BLaER1 treated with 17β-estradiol and CSF1 and Interleukin-3, amounts not matched to agents 10 nM and 100 nM (cell line): ENCODE data around the gene GLB1L.

Experiments
- H3K27ac ChIP-seq, 11 experiments: shearing (Covaris generic); formaldehyde crosslinking; 2 replicates each; pipeline ENCODE4 v1.8.1; 2022
- H3K27me3 ChIP-seq, 11 experiments: shearing (Covaris generic); formaldehyde crosslinking; 2 replicates each; pipeline ENCODE4 v1.8.1; 2022
- H3K36me3 ChIP-seq, 11 experiments: shearing (Covaris generic); formaldehyde crosslinking; 2 replicates each; pipeline ENCODE4 v1.8.1; 2022
- H3K4me1 ChIP-seq, 10 experiments: shearing (Covaris generic); formaldehyde crosslinking; 2 replicates each; pipeline ENCODE4 v1.8.1; 2022
- H3K4me2 ChIP-seq, 11 experiments: shearing (Covaris generic); formaldehyde crosslinking; 2 replicates each; pipeline ENCODE4 v1.8.1; 2022
- H3K4me3 ChIP-seq, 10 experiments: shearing (Covaris generic); formaldehyde crosslinking; 2 replicates each; pipeline ENCODE4 v1.8.1; 2022
- H3K9ac ChIP-seq, 11 experiments: shearing (Covaris generic); formaldehyde crosslinking; 2 replicates each; pipeline ENCODE4 v1.8.1; 2022
- H3K9me3 ChIP-seq, 11 experiments: shearing (Covaris generic); formaldehyde crosslinking; replicated peaks in 1 of 11; 2 replicates each; pipeline ENCODE4 v1.8.1; 2022
- H4K20me1 ChIP-seq, 11 experiments: shearing (Covaris generic); formaldehyde crosslinking; 2 replicates each; pipeline ENCODE4 v1.8.1; 2022
- Cebpa-rat ChIP-seq, 11 experiments: shearing (Covaris generic); IDR thresholded peaks; 2 replicates each; pipeline ENCODE4 v1.8.1; 2022

The GLB1L gene

DNA sequence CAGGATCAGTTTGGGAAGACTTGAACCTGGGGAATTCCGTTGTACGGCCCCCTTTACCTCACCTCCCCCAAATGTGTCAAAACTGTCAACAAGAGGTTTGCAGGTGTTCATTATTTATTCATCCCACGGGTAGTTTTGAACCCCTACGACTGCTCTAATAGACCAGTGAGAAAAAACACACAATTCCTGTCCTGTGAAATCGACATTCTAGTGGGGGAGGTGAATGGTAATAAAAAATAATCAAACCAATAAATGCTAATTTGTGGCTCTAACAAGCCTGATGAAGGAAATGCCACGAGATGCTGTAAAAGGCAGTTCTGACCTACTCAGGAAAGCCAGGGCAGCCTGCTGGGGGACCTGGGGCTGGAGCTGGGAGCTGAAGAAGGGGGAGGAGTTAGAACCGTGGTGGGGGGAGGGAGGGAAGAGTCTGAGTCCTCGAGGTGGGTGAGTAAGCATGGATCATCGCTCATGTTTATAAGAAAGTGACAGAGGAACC is 33.5 kb upstream of the GLB1L start:
- H3K27me3 ChIP-seq = no peaks in the 10 kb centered on the region
- H4K20me1 ChIP-seq = peaks cover 9 to 33% (median 17%) of the 10 kb centered on the region in 11 experiments; a peak in 16 of 22 replicates
- H3K4me1 ChIP-seq = peaks cover 45 to 61% (median 59%) of the 10 kb centered on the region in 10 experiments
- no peaks in the 10 kb centered on the region for H3K9me3 ChIP-seq
- H3K27ac ChIP-seq = peak overlapping the region; percentile 39 to 97 (median 81); a peak in 21 of 22 replicates
- peak overlapping the region; percentile 25 to 76 (median 60); a peak in 18 of 20 replicates for H3K4me3 ChIP-seq
- peak overlapping the region; percentile 52 to 96 (median 81); a peak in 20 of 22 replicates for H3K9ac ChIP-seq
- peak overlapping the region; percentile 77 to 98 (median 93) for H3K4me2 ChIP-seq
- H3K36me3 ChIP-seq = peaks cover 0 to 32% (median 0%) of the 10 kb centered on the region in 11 experiments; a peak in 5 of 22 replicates
- no peak for TF ChIP-seq Cebpa-rat (IDR thresholded peaks at IDR 0.05)

GRCh38 chr2:219277703-219278654 is 32.7 kb upstream of the GLB1L start:
- peaks cover 44 to 54% (median 52%) of the 10 kb centered on the region in 10 experiments for H3K4me1 ChIP-seq
- peak overlapping the region; percentile 77 to 98 (median 93) for H3K4me2 ChIP-seq
- peaks cover 0 to 25% (median 0%) of the 10 kb centered on the region in 11 experiments; a peak in 4 of 22 replicates for H3K36me3 ChIP-seq
- H3K9ac ChIP-seq = peak overlapping the region; percentile 52 to 96 (median 81); a peak in 20 of 22 replicates
- TF ChIP-seq Cebpa-rat (IDR thresholded peaks at IDR 0.05) = no peak
- peak overlapping the region in 8 of 10 experiments; percentile 25 to 76 (median 63); a peak in 9 of 20 replicates for H3K4me3 ChIP-seq
- no peaks in the 10 kb centered on the region for H3K9me3 ChIP-seq
- H3K27ac ChIP-seq = peak overlapping the region; percentile 39 to 97 (median 81); a peak in 19 of 22 replicates
- peaks cover 3 to 28% (median 13%) of the 10 kb centered on the region in 11 experiments; a peak in 15 of 22 replicates for H4K20me1 ChIP-seq
- no peaks in the 10 kb centered on the region for H3K27me3 ChIP-seq

GRCh38 chr2:219274361-219274921 is 29.2 kb upstream of the GLB1L start:
- H4K20me1 ChIP-seq = no peaks in the 10 kb centered on the region; a peak in 2 of 22 replicates
- H3K9me3 ChIP-seq = no peaks in the 10 kb centered on the region
- no peak overlapping the region for H3K9ac ChIP-seq
- H3K4me2 ChIP-seq = no peak overlapping the region
- no peaks in the 10 kb centered on the region for H3K27me3 ChIP-seq
- peaks cover 11 to 18% (median 17%) of the 10 kb centered on the region in 10 experiments for H3K4me1 ChIP-seq
- no peak for TF ChIP-seq Cebpa-rat (IDR thresholded peaks at IDR 0.05)
- no peak overlapping the region for H3K27ac ChIP-seq
- H3K4me3 ChIP-seq = no peak overlapping the region
- no peaks in the 10 kb centered on the region for H3K36me3 ChIP-seq

DNA sequence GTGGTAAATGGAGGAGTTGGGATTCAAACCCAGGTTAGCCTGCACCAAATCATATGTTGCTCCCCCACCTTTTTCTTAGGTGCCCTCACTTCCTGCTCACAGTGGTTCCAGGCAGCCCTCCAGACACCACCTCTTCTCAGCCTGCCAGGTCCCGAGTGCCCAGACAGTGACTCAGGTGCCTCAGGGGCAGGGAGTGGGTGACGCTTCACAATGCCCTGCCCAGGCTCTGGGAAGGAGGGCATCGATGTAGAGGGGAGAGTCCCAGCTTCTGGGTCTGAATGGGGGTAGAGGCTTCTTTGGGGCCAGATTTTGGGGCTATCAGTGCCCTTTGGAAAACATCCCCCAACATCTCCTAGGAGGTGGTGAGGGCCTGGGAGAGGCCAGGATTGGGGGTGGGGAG is 28.7 kb upstream of the GLB1L start:
- Histone ChIP-seq H3K4me2 (no peak overlapping the region), H3K4me3 (no peak overlapping the region), H3K9ac (no peak overlapping the region), H3K36me3 (no peaks in the 10 kb centered on the region), H3K9me3 (no peaks in the 10 kb centered on the region), H3K27ac (no peak overlapping the region), H3K4me1 (peaks cover 11 to 17% (median 16%) of the 10 kb centered on the region in 10 experiments), H3K27me3 (no peaks in the 10 kb centered on the region), H4K20me1 (no peaks in the 10 kb centered on the region; a peak in 2 of 22 replicates)
- no peak for TF ChIP-seq Cebpa-rat (IDR thresholded peaks at IDR 0.05)

DNA sequence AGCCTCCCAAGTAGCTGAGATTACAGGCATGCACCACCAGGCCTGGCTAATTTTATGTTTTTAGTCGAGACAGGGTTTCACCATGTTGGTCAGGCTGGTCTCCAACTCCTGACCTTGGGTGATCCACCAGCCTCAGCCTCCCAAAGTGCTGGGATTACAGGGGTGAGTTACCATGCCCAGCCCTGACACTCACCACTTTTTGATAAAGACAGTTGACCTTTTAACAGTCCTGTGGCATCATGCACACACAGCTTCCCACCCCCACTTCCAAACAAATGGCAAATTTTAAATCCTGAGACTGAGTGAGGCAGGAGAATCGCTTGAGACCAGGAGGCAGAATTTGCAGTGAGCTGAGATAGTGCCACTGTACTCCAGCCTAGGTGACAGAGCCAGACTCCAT is 27.8 kb upstream of the GLB1L start:
- H3K27me3 ChIP-seq = no peaks in the 10 kb centered on the region
- no peak overlapping the region for H3K4me2 ChIP-seq
- H4K20me1 ChIP-seq = no peaks in the 10 kb centered on the region; a peak in 2 of 22 replicates
- H3K4me1 ChIP-seq = peaks cover 3 to 8% (median 7%) of the 10 kb centered on the region in 10 experiments
- H3K36me3 ChIP-seq = no peaks in the 10 kb centered on the region
- H3K4me3 ChIP-seq = no peak overlapping the region
- no peak overlapping the region for H3K9ac ChIP-seq
- no peak for TF ChIP-seq Cebpa-rat (IDR thresholded peaks at IDR 0.05)
- no peak overlapping the region for H3K27ac ChIP-seq
- H3K9me3 ChIP-seq = no peaks in the 10 kb centered on the region

GRCh38 chr2:219272356-219272755 is 27.1 kb upstream of the GLB1L start:
- Histone ChIP-seq H3K4me2 (no peak overlapping the region), H3K4me1 (peaks cover 0 to 2% (median under 1%) of the 10 kb centered on the region in 10 experiments; a peak in 8 of 20 replicates), H4K20me1 (no peaks in the 10 kb centered on the region; a peak in 2 of 22 replicates), H3K4me3 (no peak overlapping the region), H3K9ac (no peak overlapping the region), H3K27ac (no peak overlapping the region), H3K27me3 (no peaks in the 10 kb centered on the region), H3K9me3 (no peaks in the 10 kb centered on the region), H3K36me3 (no peaks in the 10 kb centered on the region)
- TF ChIP-seq Cebpa-rat (IDR thresholded peaks at IDR 0.05) = no peak

- H3K4me3 ChIP-seq = no peak overlapping the region
- H3K36me3 ChIP-seq = no peaks in the 10 kb centered on the region
- H3K9me3 ChIP-seq = no peaks in the 10 kb centered on the region
- no peak overlapping the region for H3K4me2 ChIP-seq
- H4K20me1 ChIP-seq = no peaks in the 10 kb centered on the region; a peak in 2 of 22 replicates
- no peak for TF ChIP-seq Cebpa-rat (IDR thresholded peaks at IDR 0.05)
- H3K9ac ChIP-seq = no peak overlapping the region
- H3K27ac ChIP-seq = no peak overlapping the region
- H3K27me3 ChIP-seq = no peaks in the 10 kb centered on the region
- H3K4me1 ChIP-seq = peaks cover 0 to 8% (median 0%) of the 10 kb centered on the region in 10 experiments; a peak in 4 of 20 replicates
Observed at GRCh38 chr2:219271021-219271420, 25.8 kb upstream of the GLB1L start.

GRCh38 chr2:219270055-219270372 is 24.8 kb upstream of the GLB1L start:
- TF ChIP-seq Cebpa-rat (IDR thresholded peaks at IDR 0.05) = no peak
- Histone ChIP-seq H3K27me3 (no peaks in the 10 kb centered on the region), H3K4me1 (peaks cover 0 to 8% (median 0%) of the 10 kb centered on the region in 10 experiments; a peak in 4 of 20 replicates), H3K4me3 (no peak overlapping the region), H3K36me3 (no peaks in the 10 kb centered on the region), H3K27ac (no peak overlapping the region), H4K20me1 (no peaks in the 10 kb centered on the region; a peak in 2 of 22 replicates), H3K9me3 (no peaks in the 10 kb centered on the region), H3K4me2 (no peak overlapping the region), H3K9ac (no peak overlapping the region)
